NB4 (cell line): ENCODE results near the gene DAPL1.

Source experiments
- MYC ChIP-seq: IDR thresholded peaks from 2 replicates; pipeline ENCODE4 v1.6.1; 2011; ENCODE audit warnings: low read depth, low read length
- POLR2A ChIP-seq: IDR thresholded peaks from 2 replicates; pipeline ENCODE4 v1.6.1; 2011; ENCODE audit warnings: mild to moderate bottlenecking; ENCODE audit not compliant: insufficient read length; ENCODE audit errors: extremely low read depth
- TF ChIP-seq, protein P1 (sequence below): IDR thresholded peaks from one replicate; pipeline ENCODE4 v1.5.1; 2012; ENCODE audit warnings: low read depth, low read length
- TF ChIP-seq, protein P2 (sequence below): IDR thresholded peaks from 2 replicates; pipeline ENCODE4 v1.6.1; 2011; ENCODE audit warnings: low read depth, low read length

DNA sequence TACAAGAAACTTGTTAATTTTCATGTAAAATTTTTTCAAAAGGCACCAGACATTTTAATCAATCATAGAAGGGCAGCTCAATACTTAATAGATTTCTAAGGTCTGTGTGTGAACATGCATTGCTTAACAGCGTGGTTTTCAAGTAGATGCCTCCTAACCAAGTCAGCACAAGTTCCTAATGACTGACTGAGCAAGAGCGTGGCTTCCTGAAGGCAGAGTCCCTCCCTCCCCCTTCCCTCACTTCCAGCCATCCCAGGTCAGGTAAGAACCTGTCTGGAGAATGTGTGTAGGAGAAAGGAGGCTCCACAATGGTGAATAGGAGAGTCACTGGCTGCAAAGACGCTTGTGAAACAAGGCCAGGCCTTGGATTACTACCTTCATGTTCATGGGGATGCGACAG lies 33.5 kb upstream of the DAPL1 start:
- TF ChIP-seq, protein P1, sequence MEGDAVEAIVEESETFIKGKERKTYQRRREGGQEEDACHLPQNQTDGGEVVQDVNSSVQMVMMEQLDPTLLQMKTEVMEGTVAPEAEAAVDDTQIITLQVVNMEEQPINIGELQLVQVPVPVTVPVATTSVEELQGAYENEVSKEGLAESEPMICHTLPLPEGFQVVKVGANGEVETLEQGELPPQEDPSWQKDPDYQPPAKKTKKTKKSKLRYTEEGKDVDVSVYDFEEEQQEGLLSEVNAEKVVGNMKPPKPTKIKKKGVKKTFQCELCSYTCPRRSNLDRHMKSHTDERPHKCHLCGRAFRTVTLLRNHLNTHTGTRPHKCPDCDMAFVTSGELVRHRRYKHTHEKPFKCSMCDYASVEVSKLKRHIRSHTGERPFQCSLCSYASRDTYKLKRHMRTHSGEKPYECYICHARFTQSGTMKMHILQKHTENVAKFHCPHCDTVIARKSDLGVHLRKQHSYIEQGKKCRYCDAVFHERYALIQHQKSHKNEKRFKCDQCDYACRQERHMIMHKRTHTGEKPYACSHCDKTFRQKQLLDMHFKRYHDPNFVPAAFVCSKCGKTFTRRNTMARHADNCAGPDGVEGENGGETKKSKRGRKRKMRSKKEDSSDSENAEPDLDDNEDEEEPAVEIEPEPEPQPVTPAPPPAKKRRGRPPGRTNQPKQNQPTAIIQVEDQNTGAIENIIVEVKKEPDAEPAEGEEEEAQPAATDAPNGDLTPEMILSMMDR: no peak
- TF ChIP-seq, protein P2, sequence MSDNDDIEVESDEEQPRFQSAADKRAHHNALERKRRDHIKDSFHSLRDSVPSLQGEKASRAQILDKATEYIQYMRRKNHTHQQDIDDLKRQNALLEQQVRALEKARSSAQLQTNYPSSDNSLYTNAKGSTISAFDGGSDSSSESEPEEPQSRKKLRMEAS: no peak
- TF ChIP-seq POLR2A (no peak), MYC (no peak)
